Erythroblast (primary cell): Measurements from ENCODE around the gene RPGRIP1L.

ENCODE experiments used
- GATA1 ChIP-seq: IDR thresholded peaks from 2 replicates; pipeline ENCODE4 v1.6.1; 2011; ENCODE audit warnings: low read depth, mild to moderate bottlenecking, control low read depth, low read length, moderate library complexity
- POLR2A ChIP-seq: IDR thresholded peaks from 2 replicates; pipeline ENCODE4 v1.6.1; 2011; ENCODE audit warnings: mild to moderate bottlenecking, low read length

- TF ChIP-seq POLR2A = no peak
- TF ChIP-seq GATA1 = no peak
Measured at GRCh38 chr16:53583401-53583800, 120.3 kb downstream of the RPGRIP1L start.
